Fibroblast of mammary gland (primary cell): ENCODE measurements around the gene SFSWAP.

Experiments
- DNase-seq: peaks from one replicate; pipeline ENCODE4 v3.0.0-alpha.2; 2010; ENCODE audit warnings: low read depth
- H3K4me3 ChIP-seq: 2 replicates; pipeline ENCODE4 v1.5.1; 2011; ENCODE audit warnings: low read depth, mild to moderate bottlenecking, low read length, moderate library complexity; ENCODE audit not compliant: control insufficient read depth
- CTCF ChIP-seq: conservative IDR thresholded peaks from 2 replicates; pipeline ENCODE4 v1.5.1; 2011; ENCODE audit warnings: low read depth, low read length, inconsistent platforms; ENCODE audit not compliant: control insufficient read depth, insufficient read depth

Gene SFSWAP

GRCh38 chr12:131752451-131752850, 41.6 kb downstream of the SFSWAP start:
- no peak for DNase-seq
- no peak for TF ChIP-seq CTCF

GRCh38 chr12:131753005-131753404, 42.1 kb downstream of the SFSWAP start:
- DNase-seq, result no peak
- no peak overlapping the region for H3K4me3 ChIP-seq
- TF ChIP-seq CTCF, result no peak

More at GRCh38 chr12:131752451-131752850, 41.6 kb downstream of the SFSWAP start:
- no peak overlapping the region for H3K4me3 ChIP-seq

- no peak for TF ChIP-seq CTCF
- no peak for DNase-seq
- no peak overlapping the region for H3K4me3 ChIP-seq
Observed at GRCh38 chr12:131753757-131754156, 42.9 kb downstream of the SFSWAP start.

DNA sequence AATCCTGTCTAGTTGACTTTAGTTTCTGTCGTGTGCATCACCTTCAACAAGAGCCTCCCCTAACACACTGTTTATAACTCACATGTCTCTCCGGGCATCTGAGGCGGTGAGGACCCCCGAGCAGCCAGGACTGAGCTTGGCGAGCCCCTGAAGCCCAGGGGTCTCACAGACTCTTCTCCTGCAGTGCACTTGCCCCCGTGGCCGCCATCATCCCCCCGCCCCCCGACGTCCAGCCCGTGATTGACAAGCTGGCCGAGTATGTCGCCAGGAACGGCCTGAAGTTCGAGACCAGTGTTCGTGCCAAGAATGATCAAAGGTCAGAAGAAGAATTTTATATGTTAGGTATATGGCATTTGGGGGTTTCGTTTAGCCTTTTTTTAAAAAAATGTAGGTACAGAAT, 43.3 kb downstream of the SFSWAP start:
- no peak for TF ChIP-seq CTCF
- no peak overlapping the region for H3K4me3 ChIP-seq
- no peak for DNase-seq

- H3K4me3 ChIP-seq, result no peak overlapping the region
- DNase-seq, result peak; percentile 34
- peak; percentile 51 for TF ChIP-seq CTCF
Observed at GRCh38 chr12:131755305-131756113, 44.6 kb downstream of the SFSWAP start.

DNA sequence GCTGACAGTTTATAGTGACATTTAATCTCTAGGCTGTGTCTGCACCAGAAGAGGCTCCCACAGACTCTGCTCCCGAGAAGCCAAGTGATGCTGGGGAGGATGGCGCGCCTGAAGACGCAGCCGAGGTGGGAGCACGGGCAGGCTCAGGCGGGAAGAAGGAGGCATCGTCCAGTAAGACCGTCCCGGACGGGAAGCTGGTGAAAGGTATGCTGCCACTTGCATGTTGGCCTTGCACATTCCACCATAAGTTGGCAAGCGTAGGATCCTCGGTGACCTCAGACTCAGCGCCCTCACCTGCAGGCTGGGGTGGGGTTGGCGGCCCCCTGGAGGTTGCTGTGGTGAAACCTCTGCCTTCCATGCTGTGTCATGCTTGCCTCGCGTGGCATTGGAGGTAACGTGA, 45.6 kb downstream of the SFSWAP start:
- DNase-seq, result no peak
- H3K4me3 ChIP-seq, result no peak overlapping the region
- no peak for TF ChIP-seq CTCF
